ENCODE measurements around the gene PRUNE2. TPM values are rescaled to one million over a fixed set of nuclear protein-coding genes. Genes with fewer than 3 reads are reported as not detected.
"Not testable (repeated sequence)": the region's sequence is repeated elsewhere in the genome, so short reads cannot be mapped to it uniquely, and the experiment has no call there.

The PRUNE2 gene
- total RNA-seq (under 1 TPM in 1 of 2 donors, not detected in 1; 0.40 TPM), total RNA-seq (0.08 to 0.12 reads per million in 2 donors)

DNA sequence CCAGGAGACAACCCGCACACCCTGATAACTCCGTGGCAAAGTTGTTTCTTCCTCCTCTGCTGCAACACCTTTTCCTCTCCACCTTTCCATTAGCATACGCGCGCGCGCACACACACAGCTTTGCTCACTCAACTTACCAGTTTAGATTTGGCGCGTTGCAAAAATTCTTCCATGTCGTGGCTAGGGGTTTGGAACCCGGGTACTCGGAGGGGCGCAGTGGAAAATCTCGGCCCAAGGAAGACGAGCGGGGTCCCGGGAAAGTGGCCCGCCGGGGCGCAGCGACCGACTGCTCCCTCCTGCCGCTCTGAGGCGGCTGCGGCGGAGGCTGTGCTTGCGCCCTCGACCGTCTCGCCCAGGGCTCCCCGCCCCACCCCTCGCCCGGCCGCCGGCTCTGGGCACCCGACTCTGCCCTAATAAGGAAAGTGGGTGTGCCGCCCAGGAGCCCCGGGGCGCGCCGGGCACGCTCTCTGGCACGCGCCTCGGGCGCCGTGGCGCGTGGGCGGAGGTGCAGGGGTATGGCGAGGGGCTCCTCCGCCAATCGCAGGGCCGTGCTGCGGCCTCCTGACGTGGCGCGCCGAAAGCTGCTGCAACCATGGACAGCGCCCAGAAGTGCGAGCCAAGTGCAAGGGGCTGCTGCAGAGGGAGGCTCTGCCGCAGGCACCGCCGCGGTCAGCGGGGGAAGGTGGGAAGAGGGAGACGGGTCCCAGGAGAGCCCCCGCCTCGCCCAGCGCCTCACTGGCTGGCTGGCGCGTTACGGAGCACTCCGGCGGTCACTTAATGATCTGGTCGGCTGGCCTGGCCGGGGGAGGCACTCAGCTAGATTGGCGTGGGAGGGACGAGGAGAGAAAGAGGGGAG lies at the start of gene PRUNE2:
TSS of gene PRUNE2 (minus strand) at position 324 of the 856 bp plus-strand sequence. CDS start at position 173, 151 bp downstream.
- H3K9me3 ChIP-seq (ENCODE audit: control insufficient read depth, low read length, poor library complexity, severe bottlenecking), result no peaks in the 10 kb centered on the region
- Mint-ChIP-seq H3K4me3 (no peak within 1 kb of the TSS), H3K4me1 (peaks cover 2% of the 10 kb centered on the region), H3K27me3 (peaks cover 73% of the 10 kb centered on the region), H3K36me3 (ENCODE audit: low read depth) (peaks cover 2% of the 10 kb centered on the region), H3K27ac (no peak within 1 kb of the TSS)
- DNase-seq (no peak), ATAC-seq (no peak)

- not testable (repeated sequence) for DNase-seq; H3K4me3 Mint-ChIP-seq; H3K36me3 Mint-ChIP-seq (ENCODE audit: low read depth); ATAC-seq; H3K27ac Mint-ChIP-seq; H3K9me3 ChIP-seq (ENCODE audit: control insufficient read depth, low read length, poor library complexity, severe bottlenecking); H3K4me1 Mint-ChIP-seq
- peaks cover 23% of the 10 kb centered on the region for H3K27me3 Mint-ChIP-seq
These were observed 49.5 kb upstream of the PRUNE2 start for GRCh38 chr9:76955406-76955805.

DNA sequence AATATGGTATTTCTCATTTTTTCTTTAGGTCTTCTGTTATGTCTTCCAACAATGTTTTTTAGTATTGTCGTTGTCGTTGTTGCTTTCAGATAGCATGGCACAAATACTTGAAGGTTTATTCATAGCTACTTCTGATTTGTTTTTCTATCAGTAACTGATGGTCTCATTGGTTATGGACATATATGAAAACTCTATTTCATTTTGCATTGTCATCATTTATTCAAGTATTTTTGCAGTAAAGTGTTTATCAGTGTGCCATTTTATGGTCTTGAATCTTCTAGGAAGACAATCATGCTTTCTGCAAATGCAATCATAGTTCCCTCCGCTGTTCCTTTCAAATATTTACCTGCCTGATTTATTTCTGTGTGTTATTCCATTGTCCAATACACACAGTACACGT lies 44.0 kb upstream of the PRUNE2 start:
- Mint-ChIP-seq H3K27ac (no peak overlapping the region), H3K4me1 (no peaks in the 10 kb centered on the region), H3K36me3 (ENCODE audit: low read depth) (peaks cover 2% of the 10 kb centered on the region), H3K27me3 (peaks cover 10% of the 10 kb centered on the region), H3K4me3 (no peak overlapping the region)
- no peak for DNase-seq
- no peaks in the 10 kb centered on the region for H3K9me3 ChIP-seq (ENCODE audit: control insufficient read depth, low read length, poor library complexity, severe bottlenecking)
- ATAC-seq, result no peak

GRCh38 chr9:76944011-76944410 lies 38.1 kb upstream of the PRUNE2 start:
- Mint-ChIP-seq H3K27me3 (no peaks in the 10 kb centered on the region), H3K36me3 (ENCODE audit: low read depth) (no peaks in the 10 kb centered on the region), H3K4me3 (no peak overlapping the region), H3K27ac (no peak overlapping the region), H3K4me1 (no peaks in the 10 kb centered on the region)
- no peaks in the 10 kb centered on the region for H3K9me3 ChIP-seq (ENCODE audit: control insufficient read depth, low read length, poor library complexity, severe bottlenecking)
- DNase-seq (no peak), ATAC-seq (no peak)

DNA sequence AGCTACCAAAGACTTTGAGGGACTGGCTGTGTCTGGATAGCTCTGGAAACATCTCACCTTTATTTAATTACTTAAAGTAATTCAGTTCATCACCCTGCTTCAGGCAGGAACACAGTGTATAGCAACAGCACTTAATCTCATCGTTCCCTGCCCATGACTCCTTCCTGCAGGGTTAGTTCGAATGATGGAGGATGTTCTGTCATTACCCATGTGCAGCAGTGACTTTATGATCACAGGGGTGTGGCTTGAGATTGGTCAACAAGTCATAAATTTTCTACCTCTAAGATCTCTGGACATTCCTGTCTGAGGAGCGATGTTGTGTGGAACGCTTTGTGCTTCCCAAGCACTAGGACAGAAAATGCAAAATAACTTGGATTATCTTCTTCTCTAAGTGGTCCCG lies 37.1 kb upstream of the PRUNE2 start:
- Mint-ChIP-seq H3K4me1 (no peaks in the 10 kb centered on the region), H3K27me3 (no peaks in the 10 kb centered on the region), H3K4me3 (no peak overlapping the region), H3K27ac (no peak overlapping the region), H3K36me3 (ENCODE audit: low read depth) (no peaks in the 10 kb centered on the region)
- H3K9me3 ChIP-seq (ENCODE audit: control insufficient read depth, low read length, poor library complexity, severe bottlenecking), result no peaks in the 10 kb centered on the region
- DNase-seq (no peak), ATAC-seq (no peak)

DNA sequence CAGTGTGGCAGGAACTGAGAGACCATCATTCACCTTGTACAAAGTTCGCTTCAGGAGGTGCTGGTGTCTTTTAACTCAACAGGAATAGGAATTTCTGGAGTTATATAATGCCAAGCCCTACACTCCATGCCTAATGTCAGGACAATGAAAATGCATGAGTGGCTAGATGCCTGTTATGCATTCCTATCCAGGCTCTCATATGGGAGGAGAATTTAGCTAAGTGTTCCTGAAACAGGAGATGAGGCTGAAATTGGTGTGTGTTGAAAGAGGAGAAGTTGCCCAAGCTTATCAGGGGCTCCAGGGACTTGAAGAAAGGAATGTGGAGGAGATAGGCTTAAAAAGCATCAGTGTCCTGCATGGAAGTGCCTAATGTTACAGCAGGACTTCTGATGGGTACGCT lies 26.8 kb upstream of the PRUNE2 start:
- no peaks in the 10 kb centered on the region for H3K4me1 Mint-ChIP-seq
- H3K4me3 Mint-ChIP-seq, result no peak overlapping the region
- H3K36me3 Mint-ChIP-seq (ENCODE audit: low read depth), result no peaks in the 10 kb centered on the region
- no peak for ATAC-seq
- peaks cover 14% of the 10 kb centered on the region for H3K27me3 Mint-ChIP-seq
- DNase-seq, result no peak
- H3K27ac Mint-ChIP-seq, result no peak overlapping the region
- H3K9me3 ChIP-seq (ENCODE audit: control insufficient read depth, low read length, poor library complexity, severe bottlenecking), result no peaks in the 10 kb centered on the region

- no peaks in the 10 kb centered on the region for H3K9me3 ChIP-seq (ENCODE audit: control insufficient read depth, low read length, poor library complexity, severe bottlenecking)
- H3K27ac Mint-ChIP-seq, result no peak overlapping the region
- no peak overlapping the region for H3K4me3 Mint-ChIP-seq
- ATAC-seq (no peak), DNase-seq (no peak)
- H3K4me1 Mint-ChIP-seq, result no peaks in the 10 kb centered on the region
- no peaks in the 10 kb centered on the region for H3K36me3 Mint-ChIP-seq (ENCODE audit: low read depth)
- H3K27me3 Mint-ChIP-seq, result peaks cover 14% of the 10 kb centered on the region
These were observed 26.4 kb upstream of the PRUNE2 start for GRCh38 chr9:76932265-76932664.

- H3K9me3 ChIP-seq (ENCODE audit: control insufficient read depth, low read length, poor library complexity, severe bottlenecking), result no peaks in the 10 kb centered on the region
- H3K27me3 Mint-ChIP-seq, result peaks cover 10% of the 10 kb centered on the region
- no peak for ATAC-seq
- H3K36me3 Mint-ChIP-seq (ENCODE audit: low read depth), result peaks cover 3% of the 10 kb centered on the region
- H3K27ac Mint-ChIP-seq, result no peak overlapping the region
- no peak for DNase-seq
- no peaks in the 10 kb centered on the region for H3K4me1 Mint-ChIP-seq
- no peak overlapping the region for H3K4me3 Mint-ChIP-seq
These were observed 21.8 kb upstream of the PRUNE2 start for GRCh38 chr9:76927540-76928240.

- Mint-ChIP-seq H3K4me3 (no peak overlapping the region), H3K27ac (no peak overlapping the region), H3K27me3 (peaks cover 4% of the 10 kb centered on the region), H3K36me3 (ENCODE audit: low read depth) (peaks cover 3% of the 10 kb centered on the region), H3K4me1 (no peaks in the 10 kb centered on the region)
- ATAC-seq (no peak), DNase-seq (no peak)
- H3K9me3 ChIP-seq (ENCODE audit: control insufficient read depth, low read length, poor library complexity, severe bottlenecking), result no peaks in the 10 kb centered on the region
These were observed 20.9 kb upstream of the PRUNE2 start for GRCh38 chr9:76926846-76927245.

DNA sequence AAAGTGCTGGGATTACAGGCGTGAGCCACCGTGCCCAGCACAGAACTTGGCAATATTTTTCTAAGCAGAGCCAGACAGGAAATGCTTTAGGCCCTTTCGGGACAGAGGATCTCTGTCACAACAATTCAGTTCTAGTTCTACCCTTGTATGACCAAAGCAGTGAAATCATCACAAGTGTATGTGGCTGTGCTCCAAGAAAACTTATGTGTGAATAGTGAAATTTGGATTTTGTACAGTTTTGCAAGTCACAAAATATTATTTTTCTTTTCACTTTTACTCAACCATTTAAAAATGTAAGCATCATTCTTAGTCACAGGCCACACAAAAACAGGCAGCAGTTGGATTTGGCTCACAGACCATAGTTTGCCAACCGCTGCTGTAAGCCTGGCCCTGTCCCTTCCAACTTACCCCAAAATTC lies 20.4 kb upstream of the PRUNE2 start:
- H3K4me3 Mint-ChIP-seq, result no peak overlapping the region
- no peak overlapping the region for H3K27ac Mint-ChIP-seq
- ATAC-seq (no peak), DNase-seq (no peak)
- no peaks in the 10 kb centered on the region for H3K4me1 Mint-ChIP-seq
- H3K9me3 ChIP-seq (ENCODE audit: control insufficient read depth, low read length, poor library complexity, severe bottlenecking), result no peaks in the 10 kb centered on the region
- H3K27me3 Mint-ChIP-seq, result no peaks in the 10 kb centered on the region
- H3K36me3 Mint-ChIP-seq (ENCODE audit: low read depth), result peaks cover 3% of the 10 kb centered on the region

DNA sequence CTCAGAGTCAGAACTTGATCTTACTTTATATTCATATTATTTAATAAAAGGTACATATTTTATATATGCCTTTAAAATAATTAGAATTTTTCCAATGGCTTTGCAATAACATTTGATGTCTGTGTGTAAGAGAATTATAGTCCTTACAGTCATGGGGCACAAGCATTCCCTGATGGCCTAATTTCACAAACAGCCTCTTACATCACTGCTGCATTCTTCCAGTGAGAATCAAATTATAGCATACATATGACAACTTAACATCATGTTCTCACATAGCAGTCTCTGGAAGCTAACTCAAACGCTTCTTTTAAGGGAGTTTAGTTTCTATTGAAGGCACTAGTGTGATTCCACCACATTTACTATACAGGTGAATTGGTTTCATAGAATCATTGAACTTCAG lies 15.3 kb upstream of the PRUNE2 start:
- no peaks in the 10 kb centered on the region for H3K36me3 Mint-ChIP-seq (ENCODE audit: low read depth)
- ATAC-seq, result no peak
- DNase-seq, result no peak
- no peaks in the 10 kb centered on the region for H3K9me3 ChIP-seq (ENCODE audit: control insufficient read depth, low read length, poor library complexity, severe bottlenecking)
- H3K4me1 Mint-ChIP-seq, result no peaks in the 10 kb centered on the region
- no peak overlapping the region for H3K27ac Mint-ChIP-seq
- H3K27me3 Mint-ChIP-seq, result no peaks in the 10 kb centered on the region
- no peak overlapping the region for H3K4me3 Mint-ChIP-seq

- Mint-ChIP-seq H3K4me3 (no peak overlapping the region), H3K4me1 (no peaks in the 10 kb centered on the region), H3K27me3 (peaks cover 9% of the 10 kb centered on the region), H3K27ac (no peak overlapping the region), H3K36me3 (ENCODE audit: low read depth) (no peaks in the 10 kb centered on the region)
- H3K9me3 ChIP-seq (ENCODE audit: control insufficient read depth, low read length, poor library complexity, severe bottlenecking), result no peaks in the 10 kb centered on the region
- ATAC-seq (no peak), DNase-seq (no peak)
These were observed 11.4 kb upstream of the PRUNE2 start for GRCh38 chr9:76917299-76917698.

DNA sequence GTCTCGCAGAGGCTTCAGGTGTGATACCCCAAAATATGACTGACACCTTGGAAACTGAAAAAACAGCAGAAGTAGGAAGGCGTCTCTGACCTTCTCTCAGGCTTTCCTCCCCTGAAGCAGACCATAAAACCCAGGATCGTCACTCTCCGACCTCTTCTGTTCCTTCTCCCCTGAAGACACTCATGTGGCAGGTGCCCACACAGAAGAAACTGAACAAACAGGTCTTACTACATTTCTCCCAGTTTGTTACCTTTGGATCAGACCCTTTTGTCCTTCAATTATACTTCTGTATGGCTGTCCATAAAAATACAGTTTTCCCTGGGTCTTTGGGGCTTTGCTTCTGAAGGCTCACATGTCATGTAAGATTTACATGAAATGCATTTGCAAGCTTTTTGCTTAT lies 10.3 kb upstream of the PRUNE2 start:
- Mint-ChIP-seq H3K27me3 (peaks cover 11% of the 10 kb centered on the region), H3K4me1 (no peaks in the 10 kb centered on the region), H3K36me3 (ENCODE audit: low read depth) (no peaks in the 10 kb centered on the region), H3K27ac (no peak overlapping the region), H3K4me3 (no peak overlapping the region)
- no peaks in the 10 kb centered on the region for H3K9me3 ChIP-seq (ENCODE audit: control insufficient read depth, low read length, poor library complexity, severe bottlenecking)
- DNase-seq, result no peak
- no peak for ATAC-seq
